ENCODE results near the gene HABP2.

- no peak for TF ChIP-seq CTCF (conservative IDR thresholded peaks at IDR 0.05 in 1 of 2, IDR thresholded peaks at IDR 0.05 in 1 of 2; ENCODE audit: extremely low read depth in 1 of 2, insufficient read depth in 1 of 2, low read depth in 1 of 2, low read length in 2 of 2)
- TF ChIP-seq EZH2 (IDR thresholded peaks at IDR 0.05; ENCODE audit: borderline replicate concordance, low read length), result no peak
Observed at GRCh38 chr10:113620511-113620910, 67.7 kb downstream of the HABP2 start.
